ENCODE results near the gene LMAN2. TPM values are rescaled to one million over a fixed set of nuclear protein-coding genes. Genes with fewer than 3 reads are reported as not detected.

The LMAN2 gene
- total and polyA plus RNA-seq, 2 experiments from 2014 or later: 153 to 227 TPM

GRCh38 chr5:177332031-177332895 is 19.2 kb downstream of the LMAN2 start:
- Mint-ChIP-seq H3K36me3 (ENCODE audit: low read depth) (peaks cover 51% of the 10 kb centered on the region), H3K4me1 (peaks cover 12% of the 10 kb centered on the region), H3K4me3 (no peak overlapping the region), H3K9me3 (no peaks in the 10 kb centered on the region), H3K27ac (no peak overlapping the region), H3K27me3 (ENCODE audit: insufficient read depth, low read depth, poor library complexity) (peaks cover 10% of the 10 kb centered on the region)
- Histone ChIP-seq H3K36me3 (ENCODE audit: insufficient read depth) (peaks cover 5% of the 10 kb centered on the region; the same call in 1 of the 2 replicates), H3K4me1 (ENCODE audit: insufficient read depth) (no peaks in the 10 kb centered on the region; the same call in 1 of the 2 replicates), H4K20me1 (replicated peaks; ENCODE audit: insufficient read depth) (peaks cover 3% of the 10 kb centered on the region; the same call in 1 of the 2 replicates), H3K27ac (ENCODE audit: low read depth) (no peak overlapping the region), H3K9me2 (ENCODE audit: insufficient read depth) (no peaks in the 10 kb centered on the region), H3F3A (replicated peaks; ENCODE audit: low read depth) (no peaks in the 10 kb centered on the region), H3K79me2 (replicated peaks; ENCODE audit: insufficient read depth) (0 out of 2 replicates have a peak, but pooled peaks cover 2% of the 10 kb centered on the region), H3K4me3 (no peak overlapping the region), H3K4me2 (no peak overlapping the region), H3K27me3 (ENCODE audit: insufficient read depth) (no peaks in the 10 kb centered on the region), H2AFZ (no peak overlapping the region)
- no peak for DNase-seq (ENCODE audit: low spot score)
- ATAC-seq: no peak
- no peak for TF ChIP-seq ETS1 (IDR thresholded peaks at IDR 0.05)
- no peak for TF ChIP-seq EZH2phosphoT487 (IDR thresholded peaks at IDR 0.05; ENCODE audit: unreplicated experiment)
- no peak for TF ChIP-seq POLR2AphosphoS5 (IDR thresholded peaks at IDR 0.05; ENCODE audit: low read depth)
- TF ChIP-seq ZNF114 (CRISPR knock-in tag; IDR thresholded peaks at IDR 0.05): no peak
- TF ChIP-seq ZNF331 (CRISPR knock-in tag; IDR thresholded peaks at IDR 0.05; ENCODE audit: low read depth): no peak
- TF ChIP-seq EZH2 (IDR thresholded peaks at IDR 0.05; ENCODE audit: low read depth, unreplicated experiment): no peak
- TF ChIP-seq REST (IDR thresholded peaks at IDR 0.05; ENCODE audit: unreplicated experiment): no peak
- TF ChIP-seq CTCF (conservative IDR thresholded peaks at IDR 0.05; ENCODE audit: low read depth in 2 of 2): no peak
- no peak for TF ChIP-seq JUNB (IDR thresholded peaks at IDR 0.05; ENCODE audit: unreplicated experiment)
- no peak for TF ChIP-seq NANOG (IDR thresholded peaks at IDR 0.05; ENCODE audit: borderline replicate concordance)
- no peak for TF ChIP-seq ZNF462 (CRISPR knock-in tag; IDR thresholded peaks at IDR 0.05)
- no peak for TF ChIP-seq CREB1 (CRISPR knock-in tag; IDR thresholded peaks at IDR 0.05; ENCODE audit: low read depth)

Measured in GM23338 (cell line).